K562 (cell line): Measurements from ENCODE around the gene SYVN1. TPM values are rescaled to one million over a fixed set of nuclear protein-coding genes. Genes with fewer than 3 reads are reported as not detected.

Source experiments
- AFF1 ChIP-seq, 2 experiments: fragments of 450-650 bp; IDR thresholded peaks; 2 replicates each; pipeline ENCODE4 v1.6.1; 2018; ENCODE audit warnings: mild to moderate bottlenecking in 2 of 2, low read depth in 1 of 2; ENCODE audit not compliant: partially characterized antibody in 2 of 2
- ARID1B ChIP-seq: fragments of 450-650 bp; IDR thresholded peaks from 2 replicates; pipeline ENCODE4 v1.6.1; 2016; ENCODE audit warnings: antibody characterized with exemption, mild to moderate bottlenecking, inconsistent platforms
- BACH1 ChIP-seq: fragments of 200-800 bp; sonication (Bioruptor generic); IDR thresholded peaks from 2 replicates; pipeline ENCODE4 v1.6.1; 2016; ENCODE audit warnings: missing genetic modification characterization, missing compliant biosample characterization
- CBX3 ChIP-seq, 2 experiments: IDR thresholded peaks; 1 replicate in 1 of 2; 2 replicates in 1 of 2; pipeline ENCODE4 v1.6.1; 2012; ENCODE audit warnings: inconsistent platforms in 2 of 2, low read length in 2 of 2, borderline replicate concordance in 1 of 2, control low read depth in 1 of 2
- CREB3 ChIP-seq: fragments of 450-650 bp; conservative IDR thresholded peaks from 2 replicates; pipeline ENCODE4 v1.6.1; 2016; ENCODE audit warnings: missing genetic modification characterization, low read depth, mild to moderate bottlenecking, missing compliant biosample characterization, moderate library complexity
- CREM ChIP-seq: IDR thresholded peaks from 2 replicates; pipeline ENCODE4 v1.6.1; 2014; ENCODE audit warnings: antibody characterized with exemption, low read depth
- HDAC1 ChIP-seq, 2 experiments: fragments of 450-650 bp; IDR thresholded peaks; 2 replicates each; pipeline ENCODE4 v1.6.1; 2016 to 2017; ENCODE audit warnings: inconsistent platforms in 1 of 2, mild to moderate bottlenecking in 1 of 2, moderate library complexity in 1 of 2
- HDAC3 ChIP-seq: fragments of 450-650 bp; IDR thresholded peaks from 2 replicates; pipeline ENCODE4 v1.6.1; 2018; ENCODE audit warnings: borderline replicate concordance, mild to moderate bottlenecking, moderate library complexity; ENCODE audit not compliant: partially characterized antibody
- HDGF ChIP-seq: fragments of 450-650 bp; IDR thresholded peaks from 2 replicates; pipeline ENCODE4 v1.6.1; 2016
- JUND ChIP-seq, 2 experiments: IDR thresholded peaks; 2 replicates in 1 of 2; 3 replicates in 1 of 2; pipeline ENCODE4 v1.6.1; 2011; ENCODE audit warnings: borderline replicate concordance in 2 of 2, low read depth in 2 of 2, low read length in 2 of 2, improper control_type of control experiment in 1 of 2, missing biosample characterization in 1 of 2, missing genetic modification characterization in 1 of 2, missing genetic modification reagents in 1 of 2
- NCOA1 ChIP-seq: fragments of 450-650 bp; IDR thresholded peaks from 2 replicates; pipeline ENCODE4 v1.6.1; 2016; ENCODE audit warnings: low read depth
- PML ChIP-seq: IDR thresholded peaks from 2 replicates; pipeline ENCODE4 v1.6.1; 2012; ENCODE audit warnings: low read length, inconsistent platforms
- POLR2AphosphoS5 ChIP-seq: IDR thresholded peaks from 2 replicates; pipeline ENCODE4 v1.6.1; 2011; ENCODE audit warnings: mild to moderate bottlenecking, low read depth, low read length, moderate library complexity; ENCODE audit not compliant: control insufficient read depth, insufficient read depth
- RNF2 ChIP-seq: sonication (generic); IDR thresholded peaks from 2 replicates; pipeline ENCODE4 v1.6.1; 2016
- TBP ChIP-seq: optimal IDR thresholded peaks from 2 replicates; pipeline ENCODE3; 2011; ENCODE audit warnings: low read depth, low read length, improper control_type of control experiment
- TEAD4 ChIP-seq, 2 experiments: sonication (generic) in 1 of 2; formaldehyde crosslinking in 1 of 2; IDR thresholded peaks; 2 replicates each; pipeline versions ENCODE4 v1.6.1 to v1.8.0; 2012 to 2022; ENCODE audit warnings: borderline replicate concordance in 1 of 2, inconsistent platforms in 1 of 2, low read length in 1 of 2, mild to moderate bottlenecking in 1 of 2, missing genetic modification reagents in 1 of 2
- THRA ChIP-seq: fragments of 450-650 bp; IDR thresholded peaks from 2 replicates; pipeline ENCODE4 v1.6.1; 2017; ENCODE audit warnings: mild to moderate bottlenecking, moderate library complexity
- ZNF639 ChIP-seq, 2 experiments: fragments of 200-800 bp in 1 of 2; sonication (Bioruptor generic) in 1 of 2; sonication (generic) in 1 of 2; formaldehyde crosslinking in 1 of 2; IDR thresholded peaks in 1 of 2; conservative IDR thresholded peaks in 1 of 2; 2 replicates each; pipeline versions ENCODE4 v1.5.0 to v1.6.1; 2016 to 2020; ENCODE audit warnings: missing compliant biosample characterization in 1 of 2, missing genetic modification characterization in 1 of 2, missing genetic modification reagents in 1 of 2
- polyA plus RNA-seq, 8 experiments: library from polyadenylated mRNA; depleted of rRNA in 4 of 8; stranded (reverse) in 5 of 8; unstranded in 3 of 8; fragments of >200 nt; fragmentation: Nextera tagmentation in 2 of 8; fragmentation: Illumina TruSeq in 1 of 8; extraction: Ambion mirVana in 2 of 8; extraction: Trizol in 1 of 8; gene quantifications; 2 replicates each; pipeline versions ENCODE4 v1.2.1 to v1.2.3, GENCODE V29; 2011 to 2014; ENCODE audit warnings: inconsistent platforms in 1 of 8, missing spikeins in 1 of 8
- total RNA-seq, 7 experiments: library from RNA; depleted of rRNA in 6 of 7; stranded (reverse); fragments of >200 nt in 6 of 7; fragmentation: Illumina TruSeq in 2 of 7; extraction: Trizol in 2 of 7; gene quantifications; 2 replicates each; pipeline versions ENCODE4 v1.2.1 to v1.2.3, GENCODE V29; 2011 to 2021; ENCODE audit warnings: low replicate concordance in 1 of 7

The SYVN1 gene
- total and polyA plus RNA-seq, 9 of the 15 experiments (the other 6 are each of a cell fraction or from before 2014, with no cell fraction given): 0.41 to 47.4 (median 9.9) TPM

- TF ChIP-seq CREB3 (tag): 0 out of 2 replicates have a peak, but pooled peaks have one; percentile 38
- peak in 1 of 2 experiments; percentile 14 for TF ChIP-seq AFF1 (IDR thresholded peaks at IDR 0.05; ENCODE audit: low read depth in 1 of 2, partially characterized antibody in 2 of 2)
- peak; percentile 43; the same call in 1 of the 2 replicates for TF ChIP-seq PML
- TF ChIP-seq HDAC3: peak; percentile 60
- TF ChIP-seq RNF2: 0 out of 2 replicates have a peak, but pooled peaks have one; percentile 29
- peak; percentile 37 for TF ChIP-seq TBP
- peak; percentile 39; the same call in 1 of the 2 replicates for TF ChIP-seq NCOA1
- TF ChIP-seq THRA: no peak
- peak; percentile 33; the same call in 1 of the 2 replicates for TF ChIP-seq HDGF
- TF ChIP-seq BACH1 (tag): peak; percentile 39; the same call in 1 of the 2 replicates
- peak; percentile 59 for TF ChIP-seq JUND (IDR thresholded peaks at IDR 0.05; ENCODE audit: borderline replicate concordance, low read depth, low read length)
- no peak; the same call in 1 of the 3 replicates for TF ChIP-seq JUND (tag; IDR thresholded peaks at IDR 0.05; ENCODE audit: borderline replicate concordance, low read depth, low read length)
- peak in 1 of 2 experiments; percentile 63; a peak in 1 of 4 replicates for TF ChIP-seq HDAC1 (IDR thresholded peaks at IDR 0.05)
- 0 out of 3 replicates have a peak, but pooled peaks of 1 of the 2 experiments have one; percentile 36 for TF ChIP-seq CBX3 (IDR thresholded peaks at IDR 0.05; ENCODE audit: borderline replicate concordance in 1 of 2, low read length in 2 of 2)
- peak; percentile 85 for TF ChIP-seq ARID1B
- peak; percentile 82 for TF ChIP-seq TEAD4 (IDR thresholded peaks at IDR 0.05; ENCODE audit: low read length)
- no peak for TF ChIP-seq TEAD4 (CRISPR knock-in tag; IDR thresholded peaks at IDR 0.05; ENCODE audit: borderline replicate concordance)
- peak; percentile 70; the same call in 1 of the 2 replicates for TF ChIP-seq POLR2AphosphoS5
- peak; percentile 46; the same call in 1 of the 2 replicates for TF ChIP-seq CREM
- TF ChIP-seq ZNF639 (CRISPR knock-in tag; conservative IDR thresholded peaks at IDR 0.05 in 1 of 2, IDR thresholded peaks at IDR 0.05 in 1 of 2): no peak; a peak in 1 of 4 replicates
Observed at GRCh38 chr11:65169164-65169641, 34.9 kb upstream of the SYVN1 start (continued).
